GM18858 (cell line): Measurements from ENCODE around the gene CBR3.
"Not testable (repeated sequence)": the region's sequence is repeated elsewhere in the genome, so short reads cannot be mapped to it uniquely, and the experiment has no call there.

Source experiments
- ATAC-seq: cut with Tn5 transposase; IDR thresholded peaks from one replicate; pipeline ENCODE4 v1.9.1; 2021; ENCODE audit not compliant: unreplicated experiment

The CBR3 gene

GRCh38 chr21:36134803-36135390 is at the start of gene CBR3:
Gene CBR3 (plus strand): TSS chr21:36135079. CDS start chr21:36135193, 114 bp downstream.
- no peak for ATAC-seq

- no peak for ATAC-seq
These were observed 47.3 kb upstream of the CBR3 start for GRCh38 chr21:36087362-36088138.

GRCh38 chr21:36089946-36090345 is 44.9 kb upstream of the CBR3 start:
- no peak for ATAC-seq

GRCh38 chr21:36092681-36093080 is 42.2 kb upstream of the CBR3 start:
- no peak for ATAC-seq

- no peak for ATAC-seq
These were observed 41.4 kb upstream of the CBR3 start for GRCh38 chr21:36093512-36093911.

- ATAC-seq, result no peak
These were observed 38.2 kb upstream of the CBR3 start for GRCh38 chr21:36096398-36097290.

- peak; percentile 55 for ATAC-seq
These were observed 37.3 kb upstream of the CBR3 start for GRCh38 chr21:36097427-36098181.

- ATAC-seq, result no peak
These were observed 36.7 kb upstream of the CBR3 start for GRCh38 chr21:36098182-36098532.

- no peak for ATAC-seq
These were observed 35.9 kb upstream of the CBR3 start for GRCh38 chr21:36099000-36099399.

- ATAC-seq, result not testable (repeated sequence)
These were observed 35.1 kb upstream of the CBR3 start for GRCh38 chr21:36099695-36100211.

GRCh38 chr21:36100971-36101641 is 33.8 kb upstream of the CBR3 start:
- no peak for ATAC-seq

- no peak for ATAC-seq
These were observed 31.4 kb upstream of the CBR3 start for GRCh38 chr21:36103434-36103833.

- no peak for ATAC-seq
These were observed 30.3 kb upstream of the CBR3 start for GRCh38 chr21:36104317-36105300.

GRCh38 chr21:36105327-36105842 is 29.5 kb upstream of the CBR3 start:
- no peak for ATAC-seq

GRCh38 chr21:36109868-36110267 is 25.0 kb upstream of the CBR3 start:
- ATAC-seq, result no peak

GRCh38 chr21:36111238-36111637 is 23.6 kb upstream of the CBR3 start:
- no peak for ATAC-seq

- no peak for ATAC-seq
These were observed 21.0 kb upstream of the CBR3 start for GRCh38 chr21:36113647-36114428.

- no peak for ATAC-seq
These were observed 19.6 kb upstream of the CBR3 start for GRCh38 chr21:36115138-36115730.
